ENCODE results near the gene MYL2. TPM values are rescaled to one million over a fixed set of nuclear protein-coding genes. Genes with fewer than 3 reads are reported as not detected.

The MYL2 gene
- total RNA-seq, 1 donor: not detected

GRCh38 chr12:110948041-110948440, 27.7 kb upstream of the MYL2 start:
- DNase-seq (ENCODE audit: low read depth): no peak
- no peak overlapping the region for H3K4me3 ChIP-seq (ENCODE audit: low read depth, low read length)
- TF ChIP-seq CTCF (IDR thresholded peaks at IDR 0.05; ENCODE audit: insufficient read depth, low read length): no peak

- DNase-seq (ENCODE audit: low read depth): no peak
- no peak for TF ChIP-seq CTCF (IDR thresholded peaks at IDR 0.05; ENCODE audit: insufficient read depth, low read length)
- H3K4me3 ChIP-seq (ENCODE audit: low read depth, low read length): no peak overlapping the region
These were observed 23.0 kb upstream of the MYL2 start for GRCh38 chr12:110943373-110943772.

GRCh38 chr12:110941391-110941790, 21.0 kb upstream of the MYL2 start:
- DNase-seq (ENCODE audit: low read depth): no peak
- no peak overlapping the region for H3K4me3 ChIP-seq (ENCODE audit: low read depth, low read length)
- TF ChIP-seq CTCF (IDR thresholded peaks at IDR 0.05; ENCODE audit: insufficient read depth, low read length): no peak

GRCh38 chr12:110940933-110941332, 20.6 kb upstream of the MYL2 start:
- no peak for TF ChIP-seq CTCF (IDR thresholded peaks at IDR 0.05; ENCODE audit: insufficient read depth, low read length)
- no peak overlapping the region for H3K4me3 ChIP-seq (ENCODE audit: low read depth, low read length)
- DNase-seq (ENCODE audit: low read depth): no peak

- no peak for DNase-seq (ENCODE audit: low read depth)
- H3K4me3 ChIP-seq (ENCODE audit: low read depth, low read length): no peak overlapping the region
- TF ChIP-seq CTCF (IDR thresholded peaks at IDR 0.05; ENCODE audit: insufficient read depth, low read length): no peak
These were observed 19.9 kb upstream of the MYL2 start for GRCh38 chr12:110940296-110940695.

GRCh38 chr12:110937104-110937641, 16.8 kb upstream of the MYL2 start:
- peak; percentile 45 for DNase-seq (ENCODE audit: low read depth)

More at GRCh38 chr12:110937104-110937641, 16.8 kb upstream of the MYL2 start:
- TF ChIP-seq CTCF (IDR thresholded peaks at IDR 0.05; ENCODE audit: insufficient read depth, low read length): peak; percentile 92
- H3K4me3 ChIP-seq (ENCODE audit: low read depth, low read length): no peak overlapping the region

Data from fibroblast of the aortic adventitia (primary cell).